SK-N-SH (cell line): ENCODE measurements around the gene CDKAL1. TPM values are rescaled to one million over a fixed set of nuclear protein-coding genes. Genes with fewer than 3 reads are reported as not detected.

Experiments
- CTCF ChIA-PET: fragments of 300-600, 350-600 bp; formaldehyde crosslinking; extraction: SDS; loops from one replicate; lab custom pipeline; 2021; lab: Yijun Ruan, JAX
- POLR2A ChIA-PET: fragments of 350-600 bp; sonication (Branson Sonifier 250); formaldehyde crosslinking; extraction: SDS; loops from one replicate; lab custom pipeline; 2020; ENCODE audit warnings: antibody characterized with exemption, inconsistent platforms; lab: Yijun Ruan, JAX
- DNase-seq: peaks from one replicate; pipeline ENCODE4 v3.0.0; 2012
- H2AFZ ChIP-seq: fragments of 200-600 bp; sonication (generic); 2 replicates; pipeline ENCODE4 v1.8.1; 2016; ENCODE audit warnings: antibody characterized with exemption, mild to moderate bottlenecking, low read depth
- H3F3A ChIP-seq: fragments of 200-600 bp; sonication (generic); replicated peaks from 2 replicates; pipeline ENCODE3; 2016; ENCODE audit warnings: antibody characterized with exemption, mild to moderate bottlenecking; ENCODE audit not compliant: insufficient read depth
- H3K27ac ChIP-seq, 2 experiments: fragments of 200-500 bp in 1 of 2; fragments of 200-600 bp in 1 of 2; sonication (Bioruptor generic) in 1 of 2; sonication (generic), shearing (Covaris generic) in 1 of 2; 2 replicates each; pipeline versions ENCODE4 v1.5.1 to v1.6.1; 2014 to 2016; ENCODE audit warnings: low read depth in 2 of 2, inconsistent platforms in 1 of 2, low read length in 1 of 2, mild to moderate bottlenecking in 1 of 2, mixed read lengths in 1 of 2
- H3K27me3 ChIP-seq: fragments of 200-600 bp; sonication (generic), shearing (Covaris generic); 2 replicates; pipeline ENCODE4 v1.6.1; 2016; ENCODE audit warnings: mixed run types; ENCODE audit not compliant: insufficient read depth
- H3K36me3 ChIP-seq, 2 experiments: fragments of 200-500 bp in 1 of 2; fragments of 200-600 bp in 1 of 2; sonication (Bioruptor generic) in 1 of 2; sonication (generic) in 1 of 2; replicated peaks in 1 of 2; 2 replicates each; pipeline versions ENCODE3 to v1.5.1; 2014 to 2016; ENCODE audit warnings: low read length in 1 of 2, mild to moderate bottlenecking in 1 of 2; ENCODE audit not compliant: insufficient read depth in 2 of 2, control insufficient read depth in 1 of 2
- H3K4me1 ChIP-seq, 2 experiments: fragments of 200-500 bp in 1 of 2; fragments of 200-600 bp in 1 of 2; sonication (Bioruptor generic) in 1 of 2; sonication (generic), shearing (Covaris generic) in 1 of 2; 2 replicates each; pipeline versions ENCODE4 v1.5.1 to v1.6.1; 2014 to 2016; ENCODE audit warnings: low read depth in 1 of 2, low read length in 1 of 2, mixed run types in 1 of 2; ENCODE audit not compliant: insufficient read depth in 2 of 2, control insufficient read depth in 1 of 2
- H3K4me2 ChIP-seq: fragments of 200-600 bp; sonication (generic), shearing (Covaris generic); 2 replicates; pipeline ENCODE4 v1.6.1; 2017; ENCODE audit warnings: mixed run types
- H3K4me3 ChIP-seq, 2 experiments: fragments of 200-500 bp in 1 of 2; fragments of 200-600 bp in 1 of 2; sonication (Bioruptor generic) in 1 of 2; sonication (generic), shearing (Covaris generic) in 1 of 2; 2 replicates each; pipeline versions ENCODE4 v1.5.1 to v1.8.1; 2014 to 2016; ENCODE audit warnings: low read depth in 2 of 2, inconsistent platforms in 1 of 2, low read length in 1 of 2, mild to moderate bottlenecking in 1 of 2, mixed read lengths in 1 of 2, moderate library complexity in 1 of 2
- H3K79me2 ChIP-seq: fragments of 200-600 bp; sonication (generic); 2 replicates; pipeline ENCODE4 v1.8.1; 2017; ENCODE audit warnings: mild to moderate bottlenecking; ENCODE audit not compliant: insufficient read depth
- H3K9ac ChIP-seq: fragments of 200-600 bp; sonication (generic); 2 replicates; pipeline ENCODE4 v1.6.1; 2017; ENCODE audit warnings: mixed run types
- H3K9me2 ChIP-seq: fragments of 200-600 bp; sonication (generic); 2 replicates; pipeline ENCODE4 v1.6.1; 2017; ENCODE audit warnings: mixed run types
- H3K9me3 ChIP-seq: fragments of 200-600 bp; sonication (generic); 2 replicates; pipeline ENCODE4 v1.6.1; 2017; ENCODE audit warnings: mixed run types, mild to moderate bottlenecking, moderate library complexity
- H4K20me1 ChIP-seq: fragments of 200-600 bp; sonication (generic); 2 replicates; pipeline ENCODE4 v1.6.1; 2017; ENCODE audit warnings: mild to moderate bottlenecking, mixed run types; ENCODE audit not compliant: insufficient read depth
- CTCF ChIP-seq: fragments of 200-600 bp; sonication (generic); IDR thresholded peaks from 2 replicates; pipeline ENCODE4 v1.6.1; 2017; ENCODE audit warnings: antibody characterized with exemption, mild to moderate bottlenecking, moderate library complexity
- FOSL2 ChIP-seq: IDR thresholded peaks from 2 replicates; pipeline ENCODE4 v1.4.0; 2012; ENCODE audit warnings: low read depth, mild to moderate bottlenecking, moderate library complexity, borderline replicate concordance
- GABPA ChIP-seq: IDR thresholded peaks from 2 replicates; pipeline ENCODE4 v1.4.0; 2012; ENCODE audit warnings: low read depth, mild to moderate bottlenecking
- GATA2 ChIP-seq: sonication (generic); formaldehyde crosslinking; IDR thresholded peaks from 2 replicates; pipeline ENCODE4 v1.5.0; 2020; ENCODE audit warnings: mild to moderate bottlenecking, missing genetic modification reagents
- IRF3 ChIP-seq: fragments of 150-350 bp; IDR thresholded peaks from 2 replicates; pipeline ENCODE4 v1.6.1; 2016; ENCODE audit warnings: mild to moderate bottlenecking, low read depth, low read length
- JUND ChIP-seq: IDR thresholded peaks from 2 replicates; pipeline ENCODE4 v1.4.0; 2012
- PBX3 ChIP-seq: IDR thresholded peaks from 2 replicates; pipeline ENCODE4; 2012
- REST ChIP-seq: IDR thresholded peaks from 2 replicates; pipeline ENCODE4 v1.6.1; 2012; ENCODE audit warnings: mild to moderate bottlenecking, low read depth, low read length, moderate library complexity
- SIN3A ChIP-seq: IDR thresholded peaks from 2 replicates; pipeline ENCODE4 v1.6.1; 2012; ENCODE audit warnings: low read depth, mild to moderate bottlenecking, low read length, moderate library complexity, borderline replicate concordance
- SMC3 ChIP-seq: IDR thresholded peaks from 2 replicates; pipeline ENCODE4 v1.6.1; 2012; ENCODE audit warnings: low read depth, low read length, improper control_type of control experiment
- TAF1 ChIP-seq: IDR thresholded peaks from 2 replicates; pipeline ENCODE4 v1.6.1; 2012; ENCODE audit warnings: low read depth, mild to moderate bottlenecking, low read length, moderate library complexity, borderline replicate concordance
- TCF12 ChIP-seq: IDR thresholded peaks from 2 replicates; pipeline ENCODE4 v1.4.0; 2012
- WGBS: methylation state at CpG from one replicate; pipeline ENCODE4 v1.1.6; 2017; ENCODE audit warnings: low lambda C conversion rate; 5-methylcytosine and 5-hydroxymethylcytosine counted together
- polyA plus RNA-seq, 3 experiments: library from polyadenylated mRNA; depleted of rRNA; stranded (reverse); fragments of >200 nt; gene quantifications; 2 replicates each; pipeline ENCODE4 v1.2.3, GENCODE V29; 2012

Gene CDKAL1
- polyA plus RNA-seq, 1 of the 3 experiments (the other 2 are of a cell fraction), result 2.6 TPM

- 48% methylated on average over 2 of the region's 2 CpGs for WGBS
These were observed 652.3 kb downstream of the CDKAL1 start for GRCh38 chr6:21186479-21187055.

More at GRCh38 chr6:21186479-21187055, 652.3 kb downstream of the CDKAL1 start:
- Histone ChIP-seq H3K4me1 (peaks cover 0 to 38% of the 10 kb centered on the region in 2 experiments; a peak in 3 of 4 replicates), H3K79me2 (no peaks in the 10 kb centered on the region), H3K27me3 (no peaks in the 10 kb centered on the region), H3K9me3 (no peaks in the 10 kb centered on the region), H3K9me2 (no peaks in the 10 kb centered on the region), H3F3A (no peaks in the 10 kb centered on the region), H3K27ac (no peak overlapping the region; a peak in 1 of 4 replicates), H3K36me3 (no peaks in the 10 kb centered on the region), H3K9ac (no peak overlapping the region), H2AFZ (no peak overlapping the region), H4K20me1 (no peaks in the 10 kb centered on the region), H3K4me2 (no peak overlapping the region), H3K4me3 (no peak overlapping the region)
- POLR2A ChIA-PET, result no interaction called here
- CTCF ChIA-PET, result no interaction called here
- no peak for DNase-seq
- TF ChIP-seq SIN3A (no peak), GATA2 (CRISPR knock-in tag) (no peak), IRF3 (no peak), JUND (no peak), REST (no peak), TCF12 (no peak), GABPA (no peak), TAF1 (no peak), CTCF (no peak), SMC3 (no peak), PBX3 (no peak), FOSL2 (no peak)
